CD4-positive, alpha-beta T cell treated with Interleukin-17A for 4 hours (primary cell): ENCODE measurements around the gene AGO4.
"Not testable (repeated sequence)": the region's sequence is repeated elsewhere in the genome, so short reads cannot be mapped to it uniquely, and the experiment has no call there.

Experiments used
- DNase-seq: peaks from one replicate; pipeline ENCODE4 v3.0.0-alpha.2; 2020; ENCODE audit warnings: mixed read lengths

AGO4 gene

GRCh38 chr1:35812754-35813153, 4.9 kb downstream of the AGO4 start:
- DNase-seq, result not testable (repeated sequence)

- DNase-seq, result no peak
Observed at GRCh38 chr1:35825255-35825654, 17.4 kb downstream of the AGO4 start.

- no peak for DNase-seq
Observed at GRCh38 chr1:35832276-35832905, 24.6 kb downstream of the AGO4 start.

GRCh38 chr1:35833395-35833794, 25.6 kb downstream of the AGO4 start:
- no peak for DNase-seq

- no peak for DNase-seq
Observed at GRCh38 chr1:35834218-35834617, 26.4 kb downstream of the AGO4 start.

GRCh38 chr1:35835398-35835797, 27.6 kb downstream of the AGO4 start:
- DNase-seq, result no peak

GRCh38 chr1:35836734-35837133, 28.9 kb downstream of the AGO4 start:
- no peak for DNase-seq

- DNase-seq, result no peak
Observed at GRCh38 chr1:35838693-35839245, 31.0 kb downstream of the AGO4 start.

GRCh38 chr1:35844826-35845225, 37.0 kb downstream of the AGO4 start:
- no peak for DNase-seq

GRCh38 chr1:35845766-35846165, 38.0 kb downstream of the AGO4 start:
- no peak for DNase-seq

GRCh38 chr1:35847935-35848565, 40.2 kb downstream of the AGO4 start:
- DNase-seq, result no peak

GRCh38 chr1:35850051-35850450, 42.2 kb downstream of the AGO4 start:
- DNase-seq, result no peak

GRCh38 chr1:35850716-35851115, 42.9 kb downstream of the AGO4 start:
- no peak for DNase-seq

GRCh38 chr1:35851132-35851869, 43.5 kb downstream of the AGO4 start:
- DNase-seq, result no peak

GRCh38 chr1:35852241-35852640, 44.4 kb downstream of the AGO4 start:
- DNase-seq, result no peak

GRCh38 chr1:35854989-35855700, 47.3 kb downstream of the AGO4 start:
- DNase-seq, result no peak

- no peak for DNase-seq
Observed at GRCh38 chr1:35856964-35857363, 49.1 kb downstream of the AGO4 start.

- DNase-seq, result no peak
Observed at GRCh38 chr1:35857830-35858229, 50.0 kb downstream of the AGO4 start.

- DNase-seq, result no peak
Observed at GRCh38 chr1:35860696-35861095, 52.9 kb downstream of the AGO4 start.

- no peak for DNase-seq
Observed at GRCh38 chr1:35863136-35863535, 55.3 kb downstream of the AGO4 start.

GRCh38 chr1:35863881-35864625, 56.2 kb downstream of the AGO4 start:
- DNase-seq, result no peak

GRCh38 chr1:35864813-35865212, 57.0 kb downstream of the AGO4 start:
- DNase-seq, result no peak
